GM12878 (cell line): ENCODE results near the gene BMAL1. TPM values are rescaled to one million over a fixed set of nuclear protein-coding genes. Genes with fewer than 3 reads are reported as not detected.

Experiments used
- ATAC-seq: fragments of 200-7000 bp; cut with Tn5 transposase; 3 replicates; pipeline ENCODE4 v1.9.1; 2020; ENCODE audit warnings: mild to moderate bottlenecking, moderate library complexity
- BruUV-seq: library from RNA; stranded (reverse); fragments of 400-500 nt; replicated peaks from 2 replicates; lab custom pipeline; 2021; lab: Mats Ljungman, UMichigan
- CTCF ChIA-PET: fragments of 300-600 bp; sonication (Branson Sonifier 250); formaldehyde crosslinking; extraction: SDS; loops from one replicate; lab custom pipeline; 2021; ENCODE audit warnings: inconsistent platforms; lab: Yijun Ruan, JAX
- POLR2A ChIA-PET: fragments of 350-600 bp; formaldehyde crosslinking; extraction: SDS; loops from one replicate; lab custom pipeline; 2021; ENCODE audit warnings: inconsistent platforms; lab: Charles Lee
- RAD21 ChIA-PET: fragments of 300-600 bp; sonication (Branson Sonifier 250); formaldehyde crosslinking; loops from one replicate; lab custom pipeline; 2023; ENCODE audit warnings: antibody characterized with exemption; ENCODE audit not compliant: unreplicated experiment; lab: Charles Lee
- SMC1A ChIA-PET: fragments of 300-600 bp; sonication (Branson Sonifier 250); formaldehyde crosslinking; loops from one replicate; lab custom pipeline; 2023; ENCODE audit not compliant: unreplicated experiment, uncharacterized antibody; lab: Charles Lee
- DNase-seq: peaks from one replicate; pipeline ENCODE4 v3.0.0-alpha.2; 2011; ENCODE audit warnings: low read depth, low spot score
- FAIRE-seq: peaks from 3 replicates; lab custom pipeline; 2011; peaks lifted over from hg19 to GRCh38; lab: Jason Lieb, UNC
- H2AFZ ChIP-seq: 2 replicates; pipeline ENCODE4 v1.6.0; 2011; ENCODE audit warnings: low read depth, low read length, control low read depth; ENCODE audit not compliant: control insufficient read depth
- H3K27ac ChIP-seq: 2 replicates; pipeline ENCODE4 v1.5.1; 2011; ENCODE audit warnings: control low read depth; ENCODE audit not compliant: control insufficient read depth, insufficient read depth
- H3K27me3 ChIP-seq, 2 experiments: replicated peaks in 1 of 2; 2 replicates each; pipeline versions ENCODE4 v1.6.0 to v1.6.1; 2011; ENCODE audit warnings: low read length in 1 of 2; ENCODE audit not compliant: control insufficient read depth in 2 of 2, insufficient read depth in 2 of 2
- H3K36me3 ChIP-seq, 2 experiments: 2 replicates each; pipeline ENCODE4 v1.5.1; 2011; ENCODE audit warnings: low read length in 1 of 2; ENCODE audit not compliant: control insufficient read depth in 2 of 2, insufficient read depth in 2 of 2
- H3K4me1 ChIP-seq: 2 replicates; pipeline ENCODE4 v1.6.1; 2011; ENCODE audit warnings: mild to moderate bottlenecking, low read length, moderate library complexity, mixed read lengths; ENCODE audit not compliant: control insufficient read depth, insufficient read depth
- H3K4me2 ChIP-seq: 2 replicates; pipeline ENCODE4 v1.6.0; 2011; ENCODE audit warnings: control low read depth; ENCODE audit not compliant: control insufficient read depth, insufficient read depth
- H3K4me3 ChIP-seq: fragments of 200-600 bp; sonication (generic); 2 replicates; pipeline ENCODE4 v1.5.1; 2016
- H3K79me2 ChIP-seq: 2 replicates; pipeline ENCODE4 v1.6.0; 2011; ENCODE audit warnings: low read length; ENCODE audit not compliant: control insufficient read depth, insufficient read depth
- H3K9ac ChIP-seq: 2 replicates; pipeline ENCODE4 v1.8.0; 2011; ENCODE audit warnings: low read length, control low read depth, mixed read lengths; ENCODE audit not compliant: control insufficient read depth, insufficient read depth
- H3K9me3 ChIP-seq: replicated peaks from 3 replicates; pipeline ENCODE4 v1.5.1; 2011; ENCODE audit warnings: mild to moderate bottlenecking, low read length; ENCODE audit not compliant: control insufficient read depth, insufficient read depth
- H4K20me1 ChIP-seq: 2 replicates; pipeline ENCODE4 v1.6.0; 2011; ENCODE audit not compliant: control insufficient read depth, insufficient read depth
- ASH2L ChIP-seq: fragments of 300-600, 200-600 bp; sonication (generic); IDR thresholded peaks from 2 replicates; pipeline ENCODE4 v1.6.1; 2017; ENCODE audit warnings: low read depth, mild to moderate bottlenecking, borderline replicate concordance
- IKZF2 ChIP-seq, 2 experiments: fragments of 450-650 bp; IDR thresholded peaks; 2 replicates each; pipeline ENCODE4 v1.6.1; 2017; ENCODE audit warnings: mild to moderate bottlenecking in 2 of 2, moderate library complexity in 2 of 2
- JUND ChIP-seq: IDR thresholded peaks from 2 replicates; pipeline ENCODE4 v1.6.1; 2012; ENCODE audit warnings: low read depth, mild to moderate bottlenecking, low read length, improper control_type of control experiment, moderate library complexity
- MEF2A ChIP-seq: IDR thresholded peaks from 2 replicates; pipeline ENCODE4 v1.6.1; 2011; ENCODE audit warnings: low read depth, mild to moderate bottlenecking, low read length, moderate library complexity; ENCODE audit not compliant: insufficient read depth
- MEF2B ChIP-seq: fragments of 450-650 bp; IDR thresholded peaks from 2 replicates; pipeline ENCODE4 v1.6.1; 2018; ENCODE audit warnings: mild to moderate bottlenecking, moderate library complexity; ENCODE audit not compliant: partially characterized antibody, poor library complexity, severe bottlenecking
- MTA2 ChIP-seq: fragments of 450-650 bp; IDR thresholded peaks from 2 replicates; pipeline ENCODE4 v1.6.1; 2016; ENCODE audit warnings: low read depth, mild to moderate bottlenecking, moderate library complexity
- NR2F1 ChIP-seq: fragments of 450-650 bp; conservative IDR thresholded peaks from 2 replicates; pipeline ENCODE4 v1.6.1; 2017; ENCODE audit warnings: mild to moderate bottlenecking
- PAX8 ChIP-seq: fragments of 450-650 bp; IDR thresholded peaks from 2 replicates; pipeline ENCODE4 v1.6.1; 2017; ENCODE audit warnings: mild to moderate bottlenecking, moderate library complexity
- RBBP5 ChIP-seq: fragments of 200-600 bp; sonication (generic); conservative IDR thresholded peaks from 2 replicates; pipeline ENCODE4 v1.6.1; 2016
- SMAD5 ChIP-seq: IDR thresholded peaks from 2 replicates; pipeline ENCODE4 v1.6.1; 2016; ENCODE audit warnings: antibody characterized with exemption, low read depth
- SP1 ChIP-seq: IDR thresholded peaks from one replicate; pipeline ENCODE4 v1.6.1; 2011; ENCODE audit warnings: low read depth, low read length
- SUPT20H ChIP-seq: IDR thresholded peaks from 2 replicates; pipeline ENCODE4 v1.6.1; 2011; ENCODE audit warnings: low read depth, mild to moderate bottlenecking, low read length, moderate library complexity, borderline replicate concordance; ENCODE audit not compliant: control insufficient read depth
- SUZ12 ChIP-seq: fragments of 200-600 bp; sonication (generic); IDR thresholded peaks from one replicate; pipeline ENCODE4 v1.6.1; 2018; ENCODE audit warnings: antibody characterized with exemption, mild to moderate bottlenecking; ENCODE audit not compliant: unreplicated experiment
- YBX1 ChIP-seq: fragments of 450-650 bp; IDR thresholded peaks from 2 replicates; pipeline ENCODE4 v1.6.1; 2016; ENCODE audit warnings: antibody characterized with exemption
- ZNF24 ChIP-seq: fragments of 450-650 bp; IDR thresholded peaks from 2 replicates; pipeline ENCODE4 v1.6.1; 2017; ENCODE audit warnings: antibody characterized with exemption, mild to moderate bottlenecking
- whole genome bisulfite sequencing: methylation state at CpG from one replicate; pipeline ENCODE4 v1.1.6; 2016; ENCODE audit warnings: low lambda C conversion rate; ENCODE audit not compliant: insufficient replicate concordance, insufficient coverage; ENCODE audit errors: missing lambda C conversion rate; 5-methylcytosine and 5-hydroxymethylcytosine counted together
- in situ Hi-C: fragments of 300-500 bp; cut with MboI; formaldehyde crosslinking; loops from 9 replicates; pipeline ENCODE4 v1.14.3; 2018; ENCODE audit warnings: mixed read lengths
- intact Hi-C: fragments of 100-400 bp; cut with micrococcal nuclease; formaldehyde crosslinking; loops from one replicate; pipeline ENCODE4 v1.14.2; 2022; ENCODE audit not compliant: unreplicated experiment
- polyA plus RNA-seq, 11 experiments: library from polyadenylated mRNA; depleted of rRNA in 4 of 11; unstranded in 6 of 11; stranded (reverse) in 5 of 11; fragments of >200 nt; fragmentation: Nextera tagmentation in 4 of 11; fragmentation: Illumina TruSeq in 1 of 11; extraction: Ambion mirVana in 4 of 11; extraction: Trizol in 1 of 11; gene quantifications; 1 replicate in 1 of 11; 2 replicates in 10 of 11; pipeline versions ENCODE4 v1.2.1 to v1.2.3, GENCODE V29; 2011 to 2016; ENCODE audit warnings: inconsistent platforms in 2 of 11, missing spikeins in 2 of 11, low read depth in 1 of 11
- total RNA-seq, 4 experiments: library from RNA; depleted of rRNA in 3 of 4; stranded (reverse); fragments of >200 nt in 3 of 4; fragmentation: Illumina TruSeq in 1 of 4; extraction: Trizol in 1 of 4; gene quantifications; 2 replicates each; pipeline versions ENCODE4 v1.2.1 to v1.2.3, GENCODE V29; 2013 to 2021
- TF ChIP-seq, protein P1 (sequence below): fragments of 450-650 bp; IDR thresholded peaks from 2 replicates; pipeline ENCODE4 v1.6.1; 2016; ENCODE audit warnings: mild to moderate bottlenecking
- TF ChIP-seq, protein P2 (sequence below): IDR thresholded peaks from 2 replicates; pipeline ENCODE4 v1.6.1; 2011; ENCODE audit warnings: low read depth, low read length, improper control_type of control experiment, borderline replicate concordance
- TF ChIP-seq, protein P3 (sequence below): fragments of 150-350 bp; IDR thresholded peaks from 2 replicates; pipeline ENCODE4 v1.6.1; 2016; ENCODE audit warnings: low read depth, low read length

Gene BMAL1
- total and polyA plus RNA-seq, 10 of the 15 experiments (the other 5 are each of a cell fraction or from before 2014, with no cell fraction given) = 3.5 to 40.6 (median 13.6) TPM

DNA sequence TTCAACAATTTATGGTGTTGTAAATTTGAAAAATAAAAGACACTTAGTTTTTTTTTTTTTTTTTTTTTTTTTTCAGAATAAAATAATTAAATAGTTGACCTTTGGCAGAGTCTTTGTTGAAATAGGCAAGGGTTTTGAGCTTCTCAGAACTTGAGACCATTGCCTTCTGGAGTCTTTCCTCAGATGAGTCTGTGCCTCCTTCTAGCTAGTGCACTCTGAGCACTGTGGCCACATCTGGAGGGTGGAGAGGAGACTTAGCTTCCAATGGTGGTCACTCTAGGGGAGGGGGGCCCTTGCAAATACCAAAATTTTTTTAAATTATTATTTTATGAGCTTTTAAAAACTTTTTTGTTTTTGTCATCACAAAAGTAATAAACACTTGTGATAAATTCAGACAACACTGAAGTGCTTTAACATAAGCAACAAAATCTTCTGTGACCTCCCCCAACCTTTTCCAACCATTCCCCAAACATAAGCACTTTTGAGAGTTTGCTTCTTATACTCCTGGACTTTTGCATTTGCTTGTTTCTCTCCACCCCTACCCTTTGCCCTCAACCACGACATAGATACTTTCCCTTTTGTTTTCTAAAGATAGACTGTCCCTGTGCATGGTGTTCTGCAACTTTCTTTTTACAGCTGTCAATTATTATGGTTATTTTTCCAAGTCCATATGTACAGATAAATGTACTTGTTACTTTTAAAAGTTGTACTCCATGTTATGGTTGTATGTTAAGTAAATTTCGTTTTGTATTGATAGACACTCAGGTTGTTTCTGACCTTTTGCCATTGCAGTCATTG lies 41.1 kb downstream of the BMAL1 start:
- Histone ChIP-seq H3K9me3 (no peaks in the 10 kb centered on the region), H3K27ac (peak overlapping the region; percentile 27), H3K4me3 (peak overlapping the region; percentile 24), H4K20me1 (no peaks in the 10 kb centered on the region), H3K27me3 (no peaks in the 10 kb centered on the region), H3K36me3 (peaks cover 1 to 3% of the 10 kb centered on the region in 2 experiments; a peak in 2 of 4 replicates), H3K4me2 (peak overlapping the region; percentile 75), H3K4me1 (peaks cover 24% of the 10 kb centered on the region), H3K79me2 (peaks cover 46% of the 10 kb centered on the region), H2AFZ (peak overlapping the region; percentile 28; the same call in 1 of the 2 replicates), H3K9ac (no peak overlapping the region; the same call in 1 of the 2 replicates)
- POLR2A ChIA-PET = interaction anchor here (0.7 to 4.1 kb wide), 15 partner anchors 12 to 213 kb away, joined by 3 to 28 read pairs (median 7); no protein-coding TSS in a partner anchor
- FAIRE-seq = peak; percentile 35
- no TSS peak for BruUV-seq
- peak; percentile 62 for ATAC-seq
- intact Hi-C loops (no loop called here), in situ Hi-C loops (no loop called here)
- WGBS = 0% methylated on average over 2 of the region's 2 CpGs
- CTCF ChIA-PET = interaction anchor here (0.6 to 11.7 kb wide), 12 partner anchors 8 to 1005 kb away, joined by 3 to 149 read pairs (median 4); no protein-coding TSS in a partner anchor
- no peak for DNase-seq
- RAD21 ChIA-PET = interaction anchor here (0.5 to 8.7 kb wide), 15 partner anchors 10 to 295 kb away, joined by 3 to 103 read pairs (median 4); no protein-coding TSS in a partner anchor
- SMC1A ChIA-PET = interaction anchor here (0.8 to 12.9 kb wide), 14 partner anchors 8 to 259 kb away, joined by 3 to 226 read pairs (median 6); no protein-coding TSS in a partner anchor
- TF ChIP-seq, protein P1, sequence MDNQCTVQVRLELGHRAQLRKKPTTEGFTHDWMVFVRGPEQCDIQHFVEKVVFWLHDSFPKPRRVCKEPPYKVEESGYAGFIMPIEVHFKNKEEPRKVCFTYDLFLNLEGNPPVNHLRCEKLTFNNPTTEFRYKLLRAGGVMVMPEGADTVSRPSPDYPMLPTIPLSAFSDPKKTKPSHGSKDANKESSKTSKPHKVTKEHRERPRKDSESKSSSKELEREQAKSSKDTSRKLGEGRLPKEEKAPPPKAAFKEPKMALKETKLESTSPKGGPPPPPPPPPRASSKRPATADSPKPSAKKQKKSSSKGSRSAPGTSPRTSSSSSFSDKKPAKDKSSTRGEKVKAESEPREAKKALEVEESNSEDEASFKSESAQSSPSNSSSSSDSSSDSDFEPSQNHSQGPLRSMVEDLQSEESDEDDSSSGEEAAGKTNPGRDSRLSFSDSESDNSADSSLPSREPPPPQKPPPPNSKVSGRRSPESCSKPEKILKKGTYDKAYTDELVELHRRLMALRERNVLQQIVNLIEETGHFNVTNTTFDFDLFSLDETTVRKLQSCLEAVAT = peak; percentile 38; the same call in 1 of the 2 replicates
- TF ChIP-seq MEF2B (peak; percentile 63), MEF2A (peak; percentile 46; the same call in 1 of the 2 replicates), JUND (no peak), YBX1 (no peak), NR2F1 (peak; percentile 69), SUZ12 (no peak), SP1 (no peak), MTA2 (peak; percentile 50), SMAD5 (no peak), IKZF2 (IDR thresholded peaks at IDR 0.05) (peak in 1 of 2 experiments; percentile 28; a peak in 1 of 4 replicates), SUPT20H (no peak), ZNF24 (0 out of 2 replicates have a peak, but pooled peaks have one; percentile 12), PAX8 (no peak), RBBP5 (no peak), ASH2L (no peak)
- TF ChIP-seq, protein P2, sequence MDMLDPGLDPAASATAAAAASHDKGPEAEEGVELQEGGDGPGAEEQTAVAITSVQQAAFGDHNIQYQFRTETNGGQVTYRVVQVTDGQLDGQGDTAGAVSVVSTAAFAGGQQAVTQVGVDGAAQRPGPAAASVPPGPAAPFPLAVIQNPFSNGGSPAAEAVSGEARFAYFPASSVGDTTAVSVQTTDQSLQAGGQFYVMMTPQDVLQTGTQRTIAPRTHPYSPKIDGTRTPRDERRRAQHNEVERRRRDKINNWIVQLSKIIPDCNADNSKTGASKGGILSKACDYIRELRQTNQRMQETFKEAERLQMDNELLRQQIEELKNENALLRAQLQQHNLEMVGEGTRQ = no peak
- TF ChIP-seq, protein P3, sequence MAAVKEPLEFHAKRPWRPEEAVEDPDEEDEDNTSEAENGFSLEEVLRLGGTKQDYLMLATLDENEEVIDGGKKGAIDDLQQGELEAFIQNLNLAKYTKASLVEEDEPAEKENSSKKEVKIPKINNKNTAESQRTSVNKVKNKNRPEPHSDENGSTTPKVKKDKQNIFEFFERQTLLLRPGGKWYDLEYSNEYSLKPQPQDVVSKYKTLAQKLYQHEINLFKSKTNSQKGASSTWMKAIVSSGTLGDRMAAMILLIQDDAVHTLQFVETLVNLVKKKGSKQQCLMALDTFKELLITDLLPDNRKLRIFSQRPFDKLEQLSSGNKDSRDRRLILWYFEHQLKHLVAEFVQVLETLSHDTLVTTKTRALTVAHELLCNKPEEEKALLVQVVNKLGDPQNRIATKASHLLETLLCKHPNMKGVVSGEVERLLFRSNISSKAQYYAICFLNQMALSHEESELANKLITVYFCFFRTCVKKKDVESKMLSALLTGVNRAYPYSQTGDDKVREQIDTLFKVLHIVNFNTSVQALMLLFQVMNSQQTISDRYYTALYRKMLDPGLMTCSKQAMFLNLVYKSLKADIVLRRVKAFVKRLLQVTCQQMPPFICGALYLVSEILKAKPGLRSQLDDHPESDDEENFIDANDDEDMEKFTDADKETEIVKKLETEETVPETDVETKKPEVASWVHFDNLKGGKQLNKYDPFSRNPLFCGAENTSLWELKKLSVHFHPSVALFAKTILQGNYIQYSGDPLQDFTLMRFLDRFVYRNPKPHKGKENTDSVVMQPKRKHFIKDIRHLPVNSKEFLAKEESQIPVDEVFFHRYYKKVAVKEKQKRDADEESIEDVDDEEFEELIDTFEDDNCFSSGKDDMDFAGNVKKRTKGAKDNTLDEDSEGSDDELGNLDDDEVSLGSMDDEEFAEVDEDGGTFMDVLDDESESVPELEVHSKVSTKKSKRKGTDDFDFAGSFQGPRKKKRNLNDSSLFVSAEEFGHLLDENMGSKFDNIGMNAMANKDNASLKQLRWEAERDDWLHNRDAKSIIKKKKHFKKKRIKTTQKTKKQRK = no peak
